ENCODE measurements around the gene GLMN. TPM values are rescaled to one million over a fixed set of nuclear protein-coding genes. Genes with fewer than 3 reads are reported as not detected.

Gene GLMN
- total RNA-seq, 1 donor from 2014 or later, result 13.0 TPM

- Histone ChIP-seq H3K27me3 (ENCODE audit: control insufficient read depth in 3 of 3, insufficient read depth in 3 of 3, low read length in 3 of 3) (no peaks in the 10 kb centered on the region), H3K9ac (ENCODE audit: low read depth in 1 of 3, low read length in 3 of 3) (no peak overlapping the region), H3K27ac (ENCODE audit: low read depth, low read length) (no peak overlapping the region), H3K36me3 (ENCODE audit: control insufficient read depth in 3 of 3, insufficient read depth in 3 of 3, low read length in 3 of 3) (peaks cover 6 to 33% (median 31%) of the 10 kb centered on the region in 3 donors), H3K9me3 (ENCODE audit: control insufficient read depth in 3 of 3, low read length in 3 of 3) (no peaks in the 10 kb centered on the region), H3K4me3 (ENCODE audit: low read length in 3 of 3) (no peak overlapping the region), H3K4me1 (ENCODE audit: control insufficient read depth in 3 of 3, insufficient read depth in 3 of 3, low read length in 3 of 3) (no peaks in the 10 kb centered on the region)
Measured at GRCh38 chr1:92324784-92325183, 26.0 kb upstream of the GLMN start.

- no peaks in the 10 kb centered on the region for H3K9me3 ChIP-seq (ENCODE audit: control insufficient read depth in 3 of 3, low read length in 3 of 3)
- H3K4me1 ChIP-seq (ENCODE audit: control insufficient read depth in 3 of 3, insufficient read depth in 3 of 3, low read length in 3 of 3), result no peaks in the 10 kb centered on the region
- H3K9ac ChIP-seq (ENCODE audit: low read depth in 1 of 3, low read length in 3 of 3), result no peak overlapping the region
- no peak overlapping the region for H3K4me3 ChIP-seq (ENCODE audit: low read length in 3 of 3)
- H3K36me3 ChIP-seq (ENCODE audit: control insufficient read depth in 3 of 3, insufficient read depth in 3 of 3, low read length in 3 of 3), result peaks cover 6 to 30% (median 27%) of the 10 kb centered on the region in 3 donors
- no peaks in the 10 kb centered on the region for H3K27me3 ChIP-seq (ENCODE audit: control insufficient read depth in 3 of 3, insufficient read depth in 3 of 3, low read length in 3 of 3)
- no peak overlapping the region for H3K27ac ChIP-seq (ENCODE audit: low read depth, low read length)
Measured at GRCh38 chr1:92323473-92324453, 25.0 kb upstream of the GLMN start.

- H3K9me3 ChIP-seq (ENCODE audit: control insufficient read depth in 3 of 3, low read length in 3 of 3), result no peaks in the 10 kb centered on the region
- H3K36me3 ChIP-seq (ENCODE audit: control insufficient read depth in 3 of 3, insufficient read depth in 3 of 3, low read length in 3 of 3), result peaks cover 0 to 15% (median 3%) of the 10 kb centered on the region in 3 donors
- no peaks in the 10 kb centered on the region for H3K27me3 ChIP-seq (ENCODE audit: control insufficient read depth in 3 of 3, insufficient read depth in 3 of 3, low read length in 3 of 3)
- no peak overlapping the region for H3K9ac ChIP-seq (ENCODE audit: low read depth in 1 of 3, low read length in 3 of 3)
- H3K4me3 ChIP-seq (ENCODE audit: low read length in 3 of 3), result no peak overlapping the region
- no peaks in the 10 kb centered on the region for H3K4me1 ChIP-seq (ENCODE audit: control insufficient read depth in 3 of 3, insufficient read depth in 3 of 3, low read length in 3 of 3)
- no peak overlapping the region for H3K27ac ChIP-seq (ENCODE audit: low read depth, low read length)
Measured at GRCh38 chr1:92317836-92318493, 19.2 kb upstream of the GLMN start.

GRCh38 chr1:92315766-92316599 lies 17.2 kb upstream of the GLMN start:
- no peak overlapping the region for H3K27ac ChIP-seq (ENCODE audit: low read depth, low read length)

GRCh38 chr1:92314024-92314423 lies 15.2 kb upstream of the GLMN start:
- no peaks in the 10 kb centered on the region for H3K27me3 ChIP-seq (ENCODE audit: control insufficient read depth in 3 of 3, insufficient read depth in 3 of 3, low read length in 3 of 3)
- H3K4me1 ChIP-seq (ENCODE audit: control insufficient read depth in 3 of 3, insufficient read depth in 3 of 3, low read length in 3 of 3), result no peaks in the 10 kb centered on the region
- H3K4me3 ChIP-seq (ENCODE audit: low read length in 3 of 3), result no peak overlapping the region
- H3K9me3 ChIP-seq (ENCODE audit: control insufficient read depth in 3 of 3, low read length in 3 of 3), result no peaks in the 10 kb centered on the region
- peaks cover 0 to 12% (median 6%) of the 10 kb centered on the region in 3 donors for H3K36me3 ChIP-seq (ENCODE audit: control insufficient read depth in 3 of 3, insufficient read depth in 3 of 3, low read length in 3 of 3)
- no peak overlapping the region for H3K27ac ChIP-seq (ENCODE audit: low read depth, low read length)
- H3K9ac ChIP-seq (ENCODE audit: low read depth in 1 of 3, low read length in 3 of 3), result no peak overlapping the region

More at GRCh38 chr1:92315766-92316599, 17.2 kb upstream of the GLMN start:
- no peak overlapping the region for H3K4me3 ChIP-seq (ENCODE audit: low read length in 3 of 3)
- H3K9ac ChIP-seq (ENCODE audit: low read depth in 1 of 3, low read length in 3 of 3), result no peak overlapping the region
- H3K9me3 ChIP-seq (ENCODE audit: control insufficient read depth in 3 of 3, low read length in 3 of 3), result no peaks in the 10 kb centered on the region
- no peaks in the 10 kb centered on the region for H3K4me1 ChIP-seq (ENCODE audit: control insufficient read depth in 3 of 3, insufficient read depth in 3 of 3, low read length in 3 of 3)
- peaks cover 0 to 16% (median 10%) of the 10 kb centered on the region in 3 donors for H3K36me3 ChIP-seq (ENCODE audit: control insufficient read depth in 3 of 3, insufficient read depth in 3 of 3, low read length in 3 of 3)
- H3K27me3 ChIP-seq (ENCODE audit: control insufficient read depth in 3 of 3, insufficient read depth in 3 of 3, low read length in 3 of 3), result no peaks in the 10 kb centered on the region

- Histone ChIP-seq H3K4me1 (ENCODE audit: control insufficient read depth in 3 of 3, insufficient read depth in 3 of 3, low read length in 3 of 3) (no peaks in the 10 kb centered on the region), H3K27ac (ENCODE audit: low read depth, low read length) (no peak overlapping the region), H3K4me3 (ENCODE audit: low read length in 3 of 3) (no peak overlapping the region), H3K36me3 (ENCODE audit: control insufficient read depth in 3 of 3, insufficient read depth in 3 of 3, low read length in 3 of 3) (peaks cover 0 to 23% (median 18%) of the 10 kb centered on the region in 3 donors), H3K9ac (ENCODE audit: low read depth in 1 of 3, low read length in 3 of 3) (no peak overlapping the region), H3K9me3 (ENCODE audit: control insufficient read depth in 3 of 3, low read length in 3 of 3) (no peaks in the 10 kb centered on the region), H3K27me3 (ENCODE audit: control insufficient read depth in 3 of 3, insufficient read depth in 3 of 3, low read length in 3 of 3) (no peaks in the 10 kb centered on the region)
Measured at GRCh38 chr1:92310185-92310597, 11.4 kb upstream of the GLMN start.

- H3K9ac ChIP-seq (ENCODE audit: low read depth in 1 of 3, low read length in 3 of 3), result no peak overlapping the region
- no peaks in the 10 kb centered on the region for H3K27me3 ChIP-seq (ENCODE audit: control insufficient read depth in 3 of 3, insufficient read depth in 3 of 3, low read length in 3 of 3)
- H3K27ac ChIP-seq (ENCODE audit: low read depth, low read length), result no peak overlapping the region
- no peaks in the 10 kb centered on the region for H3K9me3 ChIP-seq (ENCODE audit: control insufficient read depth in 3 of 3, low read length in 3 of 3)
- no peak overlapping the region for H3K4me3 ChIP-seq (ENCODE audit: low read length in 3 of 3)
- H3K36me3 ChIP-seq (ENCODE audit: control insufficient read depth in 3 of 3, insufficient read depth in 3 of 3, low read length in 3 of 3), result peaks cover 5 to 33% (median 22%) of the 10 kb centered on the region in 3 donors
- H3K4me1 ChIP-seq (ENCODE audit: control insufficient read depth in 3 of 3, insufficient read depth in 3 of 3, low read length in 3 of 3), result no peaks in the 10 kb centered on the region
Measured at GRCh38 chr1:92307980-92308379, 9.2 kb upstream of the GLMN start.

GRCh38 chr1:92306020-92306419 lies 7.2 kb upstream of the GLMN start:
- Histone ChIP-seq H3K27me3 (ENCODE audit: control insufficient read depth in 3 of 3, insufficient read depth in 3 of 3, low read length in 3 of 3) (no peaks in the 10 kb centered on the region), H3K4me3 (ENCODE audit: low read length in 3 of 3) (no peak overlapping the region), H3K27ac (ENCODE audit: low read depth, low read length) (no peak overlapping the region), H3K4me1 (ENCODE audit: control insufficient read depth in 3 of 3, insufficient read depth in 3 of 3, low read length in 3 of 3) (no peaks in the 10 kb centered on the region), H3K36me3 (ENCODE audit: control insufficient read depth in 3 of 3, insufficient read depth in 3 of 3, low read length in 3 of 3) (peaks cover 5 to 27% (median 26%) of the 10 kb centered on the region in 3 donors), H3K9me3 (ENCODE audit: control insufficient read depth in 3 of 3, low read length in 3 of 3) (no peaks in the 10 kb centered on the region), H3K9ac (ENCODE audit: low read depth in 1 of 3, low read length in 3 of 3) (no peak overlapping the region)

GRCh38 chr1:92301021-92301420 lies 2.2 kb upstream of the GLMN start:
- Histone ChIP-seq H3K36me3 (ENCODE audit: control insufficient read depth in 3 of 3, insufficient read depth in 3 of 3, low read length in 3 of 3) (peaks cover 9 to 29% (median 22%) of the 10 kb centered on the region in 3 donors), H3K27ac (ENCODE audit: low read depth, low read length) (no peak overlapping the region), H3K4me3 (ENCODE audit: low read length in 3 of 3) (no peak overlapping the region), H3K9me3 (ENCODE audit: control insufficient read depth in 3 of 3, low read length in 3 of 3) (no peaks in the 10 kb centered on the region), H3K4me1 (ENCODE audit: control insufficient read depth in 3 of 3, insufficient read depth in 3 of 3, low read length in 3 of 3) (peaks cover 0 to 13% (median 9%) of the 10 kb centered on the region in 3 donors), H3K27me3 (ENCODE audit: control insufficient read depth in 3 of 3, insufficient read depth in 3 of 3, low read length in 3 of 3) (no peaks in the 10 kb centered on the region), H3K9ac (ENCODE audit: low read depth in 1 of 3, low read length in 3 of 3) (no peak overlapping the region)
